Gastrocnemius medialis (tissue), 4 donors: Measurements from ENCODE around the gene STXBP4. TPM values are rescaled to one million over a fixed set of nuclear protein-coding genes. Genes with fewer than 3 reads are reported as not detected.

Experiments used
- ATAC-seq, 2 donors: fragments of 150-250 bp; one replicate each; pipeline ENCODE4 v1.9.1; 2016
- DNase-seq, 2 donors: peaks; one replicate each; pipeline ENCODE4 v3.0.0-alpha.2; 2019
- H3K27ac ChIP-seq, 4 donors: fragments of 200-600 bp; sonication (generic); 1 replicate in 1 of 4; 2 replicates in 3 of 4; pipeline ENCODE4 v1.5.1; 2016 to 2018; ENCODE audit warnings: mild to moderate bottlenecking in 2 of 4, moderate library complexity in 1 of 4
- H3K27me3 ChIP-seq, 3 donors: fragments of 200-600 bp; sonication (generic) in 2 of 3; 1 replicate in 1 of 3; 2 replicates in 2 of 3; pipeline versions ENCODE4 v1.5.1 to v1.6.0; 2016 to 2019; ENCODE audit warnings: mild to moderate bottlenecking in 1 of 3, moderate library complexity in 1 of 3
- H3K36me3 ChIP-seq, 2 donors: fragments of 200-600 bp; sonication (generic) in 1 of 2; one replicate each; pipeline ENCODE4 v1.5.1; 2017 to 2018
- H3K4me1 ChIP-seq, 2 donors: fragments of 200-600 bp; sonication (generic) in 1 of 2; one replicate each; pipeline ENCODE4 v1.5.1; 2016 to 2017; ENCODE audit warnings: mild to moderate bottlenecking in 2 of 2
- H3K4me3 ChIP-seq, 4 donors: fragments of 200-600 bp; sonication (generic) in 3 of 4; 1 replicate in 1 of 4; 2 replicates in 3 of 4; pipeline ENCODE4 v1.5.1; 2016 to 2019; ENCODE audit warnings: mild to moderate bottlenecking in 2 of 4
- H3K9me3 ChIP-seq, 3 donors: fragments of 200-600 bp; sonication (generic) in 2 of 3; 1 replicate in 1 of 3; 2 replicates in 2 of 3; pipeline ENCODE4 v1.5.1; 2016 to 2019
- CTCF ChIP-seq, 5 experiments: fragments of 450-650 bp in 3 of 5; fragments of 200-600 bp in 2 of 5; sonication (generic) in 2 of 5; IDR thresholded peaks in 4 of 5; conservative IDR thresholded peaks in 1 of 5; 1 replicate in 4 of 5; 2 replicates in 1 of 5; pipeline ENCODE4 v1.5.1; 2016 to 2019; ENCODE audit warnings: antibody characterized with exemption in 5 of 5, mild to moderate bottlenecking in 3 of 5, moderate library complexity in 3 of 5
- POLR2A ChIP-seq, 2 donors: fragments of 450-650 bp; IDR thresholded peaks; one replicate each; pipeline ENCODE4 v1.6.1; 2017; ENCODE audit warnings: antibody characterized with exemption in 2 of 2, mild to moderate bottlenecking in 2 of 2, moderate library complexity in 2 of 2
- in situ Hi-C, 4 donors: fragments of 200-750 bp; cut with MboI; loops; one replicate each; pipeline versions ENCODE4 v1.15.0 to v1.8.0; 2017; ENCODE audit warnings: low sequenced_read_pairs in 4 of 4
- intact Hi-C: fragments of 100-400 bp; cut with DNase I; formaldehyde crosslinking; loops from one replicate; pipeline ENCODE4 v1.15.1; 2023; ENCODE audit warnings: low total_unique reads
- total RNA-seq, 4 donors: library from RNA; depleted of rRNA; stranded (reverse); fragments of >200 nt; gene quantifications; one replicate each; pipeline versions ENCODE4 v1.1.0 to v1.2.3, GENCODE V29; 2016

The STXBP4 gene
- total RNA-seq, 4 donors from 2014 or later: 1.4 to 20.7 (median 9.6) TPM

GRCh38 chr17:55190748-55191147, 222.2 kb downstream of the STXBP4 start:
- DNase-seq: no peak
- H3K4me1 ChIP-seq: no peaks in the 10 kb centered on the region
- no peaks in the 10 kb centered on the region for H3K36me3 ChIP-seq
- TF ChIP-seq POLR2A (IDR thresholded peaks at IDR 0.05) (no peak), CTCF (IDR thresholded peaks at IDR 0.05 in 4 of 5, conservative IDR thresholded peaks at IDR 0.05 in 1 of 5) (no peak)
- no peak overlapping the region for H3K4me3 ChIP-seq
- ATAC-seq: no peak
- no peaks in the 10 kb centered on the region for H3K9me3 ChIP-seq
- in situ Hi-C loops (no loop called here), intact Hi-C loops (no loop called here)
- H3K27me3 ChIP-seq: no peaks in the 10 kb centered on the region
- H3K27ac ChIP-seq: no peak overlapping the region

GRCh38 chr17:55198690-55199370, 230.3 kb downstream of the STXBP4 start:
- no peak overlapping the region for H3K4me3 ChIP-seq

GRCh38 chr17:55200904-55201303, 232.3 kb downstream of the STXBP4 start:
- no peak overlapping the region for H3K4me3 ChIP-seq
- no peaks in the 10 kb centered on the region for H3K36me3 ChIP-seq
- no peak for TF ChIP-seq CTCF (IDR thresholded peaks at IDR 0.05 in 4 of 5, conservative IDR thresholded peaks at IDR 0.05 in 1 of 5)
- TF ChIP-seq POLR2A (IDR thresholded peaks at IDR 0.05): no peak
- in situ Hi-C loops: no loop called here
- no peaks in the 10 kb centered on the region for H3K27me3 ChIP-seq
- ATAC-seq: no peak
- DNase-seq: no peak
- H3K27ac ChIP-seq: no peak overlapping the region
- intact Hi-C loops: no loop called here
- no peaks in the 10 kb centered on the region for H3K9me3 ChIP-seq
- no peaks in the 10 kb centered on the region for H3K4me1 ChIP-seq

More at GRCh38 chr17:55198690-55199370, 230.3 kb downstream of the STXBP4 start:
- intact Hi-C loops: no loop called here
- in situ Hi-C loops: no loop called here
- TF ChIP-seq CTCF (IDR thresholded peaks at IDR 0.05 in 4 of 5, conservative IDR thresholded peaks at IDR 0.05 in 1 of 5): no peak
- TF ChIP-seq POLR2A (IDR thresholded peaks at IDR 0.05): no peak
- Histone ChIP-seq H3K36me3 (no peaks in the 10 kb centered on the region), H3K27me3 (no peaks in the 10 kb centered on the region), H3K9me3 (no peaks in the 10 kb centered on the region), H3K4me1 (no peaks in the 10 kb centered on the region), H3K27ac (no peak overlapping the region)
- no peak for DNase-seq
- ATAC-seq: no peak

- in situ Hi-C loops (no loop called here), intact Hi-C loops (no loop called here)
- DNase-seq: no peak
- Histone ChIP-seq H3K27me3 (no peaks in the 10 kb centered on the region), H3K4me3 (no peak overlapping the region), H3K9me3 (no peaks in the 10 kb centered on the region), H3K36me3 (no peaks in the 10 kb centered on the region), H3K4me1 (no peaks in the 10 kb centered on the region), H3K27ac (no peak overlapping the region)
- no peak for ATAC-seq
- TF ChIP-seq CTCF (IDR thresholded peaks at IDR 0.05 in 4 of 5, conservative IDR thresholded peaks at IDR 0.05 in 1 of 5) (no peak), POLR2A (IDR thresholded peaks at IDR 0.05) (no peak)
These were observed 232.9 kb downstream of the STXBP4 start for GRCh38 chr17:55201308-55201932.
